H1 (cell line): ENCODE results near the gene HORMAD2. TPM values are rescaled to one million over a fixed set of nuclear protein-coding genes. Genes with fewer than 3 reads are reported as not detected.

Source experiments
- CTCF ChIA-PET: fragments of 300-600 bp; sonication (Branson Sonifier 250); formaldehyde crosslinking; loops from one replicate; lab custom pipeline; 2021; ENCODE audit not compliant: partially characterized antibody; lab: Charles Lee
- POLR2A ChIA-PET: fragments of 300-600 bp; sonication (Branson Sonifier 250); formaldehyde crosslinking; loops from one replicate; lab custom pipeline; 2021; ENCODE audit warnings: inconsistent platforms; ENCODE audit not compliant: partially characterized antibody; lab: Charles Lee
- DNase-seq, 2 experiments: peaks; one replicate each; pipeline versions ENCODE4 v3.0.0 to v3.0.0-alpha.2; 2010 to 2022; ENCODE audit warnings: low spot score in 2 of 2, low read depth in 1 of 2, mixed read lengths in 1 of 2
- FAIRE-seq: peaks from 2 replicates; lab custom pipeline; 2011; peaks lifted over from hg19 to GRCh38; lab: Jason Lieb, UNC
- H2AFZ ChIP-seq: 2 replicates; pipeline ENCODE4 v1.8.1; 2012; ENCODE audit warnings: low read length, inconsistent platforms
- H2AK5ac ChIP-seq: 2 replicates; pipeline ENCODE4 v1.6.1; 2013; ENCODE audit warnings: low read depth, low read length
- H2BK120ac ChIP-seq: replicated peaks from 2 replicates; pipeline ENCODE3; 2013; ENCODE audit warnings: low read depth, low read length, inconsistent platforms
- H2BK12ac ChIP-seq: 2 replicates; pipeline ENCODE4 v1.6.1; 2013; ENCODE audit warnings: low read depth, low read length
- H2BK15ac ChIP-seq: 2 replicates; pipeline ENCODE4 v1.6.1; 2013; ENCODE audit warnings: low read length
- H2BK20ac ChIP-seq: 2 replicates; pipeline ENCODE4 v1.6.1; 2013; ENCODE audit warnings: low read length
- H2BK5ac ChIP-seq: 2 replicates; pipeline ENCODE4 v1.6.1; 2013; ENCODE audit warnings: low read depth, low read length
- H3K14ac ChIP-seq: 2 replicates; pipeline ENCODE4 v1.6.1; 2013; ENCODE audit warnings: inconsistent platforms; ENCODE audit not compliant: insufficient read length
- H3K18ac ChIP-seq: 2 replicates; pipeline ENCODE4 v1.6.1; 2013; ENCODE audit warnings: low read length; ENCODE audit errors: extremely low read depth
- H3K23ac ChIP-seq: 2 replicates; pipeline ENCODE4 v1.6.1; 2013; ENCODE audit warnings: inconsistent platforms; ENCODE audit not compliant: insufficient read length
- H3K23me2 ChIP-seq: 2 replicates; pipeline ENCODE4 v1.6.1; 2013; ENCODE audit warnings: low read depth, low read length
- H3K27ac ChIP-seq: 2 replicates; pipeline ENCODE4 v1.6.1; 2011; ENCODE audit warnings: low read depth, low read length, inconsistent platforms
- H3K27me3 ChIP-seq, 4 experiments: replicated peaks in 1 of 4; 1 replicate in 1 of 4; 2 replicates in 3 of 4; pipeline versions ENCODE4 v1.6.1 to v1.8.1; 2011 to 2013; ENCODE audit warnings: low read length in 3 of 4, mild to moderate bottlenecking in 3 of 4, inconsistent platforms in 2 of 4, mixed read lengths in 2 of 4, moderate library complexity in 1 of 4; ENCODE audit not compliant: control insufficient read depth in 3 of 4, insufficient read depth in 3 of 4; ENCODE audit errors: extremely low read depth in 1 of 4
- H3K36me3 ChIP-seq, 4 experiments: 2 replicates each; pipeline versions ENCODE4 v1.6.1 to v1.8.1; 2011 to 2013; ENCODE audit warnings: mild to moderate bottlenecking in 4 of 4, low read length in 3 of 4, moderate library complexity in 2 of 4, control low read depth in 1 of 4, inconsistent platforms in 1 of 4; ENCODE audit not compliant: insufficient read depth in 4 of 4, control insufficient read depth in 2 of 4
- H3K4ac ChIP-seq: replicated peaks from 2 replicates; pipeline ENCODE3; 2013; ENCODE audit warnings: low read length, low read depth, mixed read lengths, inconsistent platforms; ENCODE audit not compliant: insufficient read length
- H3K4me1 ChIP-seq, 4 experiments: replicated peaks in 1 of 4; 1 replicate in 1 of 4; 2 replicates in 3 of 4; pipeline versions ENCODE4 v1.6.1 to v1.8.1; 2011 to 2013; ENCODE audit warnings: low read length in 3 of 4, inconsistent platforms in 2 of 4, mixed read lengths in 1 of 4; ENCODE audit not compliant: insufficient read depth in 4 of 4, control insufficient read depth in 3 of 4
- H3K4me2 ChIP-seq, 2 experiments: 2 replicates each; pipeline versions ENCODE4 v1.6.1 to v1.8.1; 2011 to 2013; ENCODE audit warnings: low read depth in 2 of 2, low read length in 2 of 2, control low read depth in 1 of 2, inconsistent platforms in 1 of 2, mild to moderate bottlenecking in 1 of 2; ENCODE audit not compliant: insufficient read depth in 1 of 2
- H3K4me3 ChIP-seq, 4 experiments: fragments of 200-600, 300-600 bp in 1 of 4; sonication (generic), shearing (Covaris generic), sonication (Bioruptor Twin) in 1 of 4; 2 replicates each; pipeline versions ENCODE4 v1.5.1 to v1.8.1; 2011 to 2016; ENCODE audit warnings: low read length in 4 of 4, low read depth in 3 of 4, control low read depth in 2 of 4, inconsistent platforms in 2 of 4, mild to moderate bottlenecking in 2 of 4, mixed read lengths in 1 of 4, moderate library complexity in 1 of 4; ENCODE audit not compliant: insufficient read depth in 2 of 4; ENCODE audit errors: extremely low read depth in 1 of 4
- H3K56ac ChIP-seq: replicated peaks from 2 replicates; pipeline ENCODE3; 2013; ENCODE audit warnings: low read depth, mild to moderate bottlenecking, mixed read lengths, low read length, inconsistent platforms; ENCODE audit not compliant: insufficient read length
- H3K79me1 ChIP-seq: 2 replicates; pipeline ENCODE4 v1.6.1; 2013; ENCODE audit warnings: low read depth, low read length, control low read depth
- H3K79me2 ChIP-seq, 2 experiments: 2 replicates each; pipeline versions ENCODE4 v1.6.1 to v1.8.1; 2012 to 2013; ENCODE audit warnings: low read length in 2 of 2, mild to moderate bottlenecking in 2 of 2, inconsistent platforms in 1 of 2; ENCODE audit not compliant: insufficient read depth in 2 of 2, control insufficient read depth in 1 of 2
- H3K9ac ChIP-seq, 4 experiments: replicated peaks in 1 of 4; 1 replicate in 1 of 4; 2 replicates in 3 of 4; pipeline versions ENCODE4 v1.6.1 to v1.8.1; 2011 to 2013; ENCODE audit warnings: low read depth in 3 of 4, low read length in 3 of 4, control low read depth in 2 of 4, mild to moderate bottlenecking in 2 of 4, moderate library complexity in 2 of 4, inconsistent platforms in 1 of 4; ENCODE audit errors: extremely low read depth in 1 of 4
- H3K9me3 ChIP-seq, 2 experiments: 2 replicates each; pipeline versions ENCODE4 v1.6.1 to v1.8.1; 2012 to 2013; ENCODE audit warnings: mild to moderate bottlenecking in 2 of 2, moderate library complexity in 2 of 2, control low read depth in 1 of 2, inconsistent platforms in 1 of 2, low read depth in 1 of 2, low read length in 1 of 2, mixed read lengths in 1 of 2; ENCODE audit not compliant: insufficient read depth in 2 of 2
- H4K20me1 ChIP-seq, 2 experiments: replicated peaks in 1 of 2; 2 replicates each; pipeline versions ENCODE3 to v1.8.1; 2011 to 2013; ENCODE audit warnings: inconsistent platforms in 2 of 2, low read length in 2 of 2, mild to moderate bottlenecking in 1 of 2; ENCODE audit not compliant: insufficient read depth in 2 of 2, control insufficient read depth in 1 of 2
- H4K5ac ChIP-seq: 2 replicates; pipeline ENCODE4 v1.6.1; 2013; ENCODE audit warnings: low read length, low read depth, mixed read lengths, inconsistent platforms; ENCODE audit not compliant: insufficient read length
- H4K8ac ChIP-seq: 2 replicates; pipeline ENCODE4 v1.8.0; 2013; ENCODE audit warnings: mild to moderate bottlenecking, moderate library complexity, low read length, inconsistent platforms; ENCODE audit not compliant: insufficient read depth; ENCODE audit errors: extremely low read depth
- H4K91ac ChIP-seq: replicated peaks from 2 replicates; pipeline ENCODE3; 2013; ENCODE audit warnings: low read length, mixed read lengths, inconsistent platforms; ENCODE audit not compliant: insufficient read length
- POLR2AphosphoS5 ChIP-seq: IDR thresholded peaks from 2 replicates; pipeline ENCODE4 v1.6.1; 2011; ENCODE audit warnings: low read depth, low read length
- RXRA ChIP-seq: IDR thresholded peaks from 2 replicates; pipeline ENCODE4 v1.6.1; 2011; ENCODE audit warnings: low read depth, mild to moderate bottlenecking, low read length, moderate library complexity; ENCODE audit not compliant: insufficient read depth
- SIN3A ChIP-seq, 2 experiments: IDR thresholded peaks in 1 of 2; conservative IDR thresholded peaks in 1 of 2; 2 replicates each; pipeline ENCODE4 v1.6.1; 2011 to 2012; ENCODE audit warnings: low read length in 2 of 2, improper control_type of control experiment in 1 of 2, low read depth in 1 of 2, mild to moderate bottlenecking in 1 of 2
- polyA plus RNA-seq, 7 experiments: library from polyadenylated mRNA; depleted of rRNA in 3 of 7; stranded (reverse) in 5 of 7; unstranded in 2 of 7; fragments of >200 nt in 5 of 7; fragments of 200-250 nt in 2 of 7; gene quantifications; 1 replicate in 5 of 7; 2 replicates in 1 of 7; 4 replicates in 1 of 7; pipeline versions ENCODE4 v1.2.1 to v1.2.3, GENCODE V29; 2011 to 2013; ENCODE audit warnings: missing spikeins in 2 of 7, mixed read lengths in 2 of 7
- total RNA-seq: library from RNA; stranded (reverse); fragmentation: NEBNext Ultra II Directional; extraction: Animal tissue kit (Norgen Biotek cat#: 25700); gene quantifications from 2 replicates; pipeline ENCODE4 v1.2.1, GENCODE V29; 2021

Gene HORMAD2
- total and polyA plus RNA-seq, 2 of the 8 experiments (the other 6 are each of a cell fraction or from before 2014, with no cell fraction given) = 0.03 TPM; not detected in 1

DNA sequence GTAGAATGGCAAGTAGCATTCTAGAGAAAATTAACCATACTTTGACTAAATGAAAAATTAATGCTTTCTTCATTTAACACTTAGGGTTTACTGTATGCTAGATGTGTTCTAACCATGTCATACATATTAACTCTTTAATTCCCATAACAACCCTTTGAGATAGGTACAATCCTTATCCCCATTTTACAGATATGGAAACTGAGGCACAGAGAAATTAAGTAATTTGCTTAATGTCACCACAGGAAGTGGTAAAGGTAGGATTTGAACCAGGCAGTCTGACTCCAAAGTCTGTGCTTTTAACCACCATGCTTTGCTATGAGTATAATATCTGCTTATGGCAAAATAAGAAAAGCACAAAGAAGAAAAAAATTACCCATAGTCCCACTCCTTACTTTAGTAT lies 106.8 kb downstream of the HORMAD2 start:
- Histone ChIP-seq H3K27ac (no peak overlapping the region), H4K91ac (no peak overlapping the region), H3K79me2 (no peaks in the 10 kb centered on the region), H4K8ac (no peak overlapping the region), H3K14ac (no peak overlapping the region), H2AFZ (no peak overlapping the region), H3K18ac (no peak overlapping the region), H2BK20ac (no peak overlapping the region), H3K36me3 (no peaks in the 10 kb centered on the region), H4K20me1 (no peaks in the 10 kb centered on the region), H3K4me1 (peaks cover 0 to 3% (median 0%) of the 10 kb centered on the region in 4 experiments; a peak in 2 of 7 replicates), H3K79me1 (no peaks in the 10 kb centered on the region), H2BK5ac (no peak overlapping the region), H4K5ac (no peak overlapping the region), H2AK5ac (no peak overlapping the region), H3K9ac (no peak overlapping the region), H3K23ac (no peak overlapping the region), H2BK15ac (no peak overlapping the region), H3K56ac (no peak overlapping the region), H3K4ac (no peak overlapping the region), H3K4me2 (no peak overlapping the region), H2BK120ac (no peak overlapping the region), H2BK12ac (no peak overlapping the region), H3K9me3 (no peaks in the 10 kb centered on the region), H3K4me3 (no peak overlapping the region), H3K27me3 (no peaks in the 10 kb centered on the region; a peak in 1 of 7 replicates), H3K23me2 (no peaks in the 10 kb centered on the region)
- POLR2A ChIA-PET = no interaction called here
- FAIRE-seq = no peak
- DNase-seq = no peak
- CTCF ChIA-PET = no interaction called here
- TF ChIP-seq RXRA (no peak), POLR2AphosphoS5 (no peak), SIN3A (conservative IDR thresholded peaks at IDR 0.05 in 1 of 2, IDR thresholded peaks at IDR 0.05 in 1 of 2; ENCODE audit: low read depth in 1 of 2, low read length in 2 of 2) (no peak)
